ENCODE data around the gene LRFN5.
"Not testable (repeated sequence)": the region's sequence is repeated elsewhere in the genome, so short reads cannot be mapped to it uniquely, and the experiment has no call there.

Gene LRFN5

GRCh38 chr14:41905394-41905964 is 298.8 kb downstream of the LRFN5 start:
- no peak for FAIRE-seq

GRCh38 chr14:41911155-41911554 is 304.5 kb downstream of the LRFN5 start:
- not testable (repeated sequence) for FAIRE-seq

GRCh38 chr14:41913398-41913797 is 306.7 kb downstream of the LRFN5 start:
- FAIRE-seq, result no peak

GRCh38 chr14:41915732-41916131 is 309.1 kb downstream of the LRFN5 start:
- FAIRE-seq, result no peak

GRCh38 chr14:41916313-41916712 is 309.6 kb downstream of the LRFN5 start:
- no peak for FAIRE-seq

GRCh38 chr14:41925409-41925808 is 318.7 kb downstream of the LRFN5 start:
- FAIRE-seq, result no peak

- FAIRE-seq, result no peak
These were observed 343.9 kb downstream of the LRFN5 start for GRCh38 chr14:41950428-41951151.

Data from TTC549 (cell line).